GM18519 (cell line): ENCODE data around the gene LCE3B.
"Not testable (repeated sequence)": the region's sequence is repeated elsewhere in the genome, so short reads cannot be mapped to it uniquely, and the experiment has no call there.

ENCODE experiments used
- ATAC-seq: cut with Tn5 transposase; IDR thresholded peaks from one replicate; pipeline ENCODE4 v1.9.1; 2021; ENCODE audit warnings: mild to moderate bottlenecking, moderate library complexity; ENCODE audit not compliant: unreplicated experiment, low FRiP score

The LCE3B gene, protein sequence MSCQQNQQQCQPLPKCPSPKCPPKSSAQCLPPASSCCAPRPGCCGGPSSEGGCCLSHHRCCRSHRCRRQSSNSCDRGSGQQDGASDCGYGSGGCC

DNA sequence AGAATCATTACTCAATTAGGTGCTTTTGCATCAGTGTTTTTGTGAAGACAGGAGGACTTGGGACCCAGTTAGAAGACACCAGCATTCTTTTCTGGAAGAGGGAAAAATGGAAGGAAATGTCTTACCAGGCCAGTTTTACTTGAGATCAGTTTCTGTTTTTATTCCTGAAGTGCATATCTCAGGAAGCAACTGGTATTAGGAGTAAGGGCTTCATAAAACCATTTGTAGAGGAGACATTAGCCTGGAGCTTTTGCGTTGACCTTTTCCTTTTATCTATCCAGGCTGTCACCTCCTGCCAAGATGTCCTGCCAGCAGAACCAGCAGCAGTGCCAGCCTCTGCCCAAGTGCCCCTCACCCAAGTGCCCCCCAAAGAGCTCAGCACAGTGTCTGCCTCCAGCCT lies at the start of gene LCE3B:
LCE3B (plus strand) TSS at position 301 of the 400 bp plus-strand sequence; CDS start at position 301, 0 bp downstream.
- no peak for ATAC-seq

DNA sequence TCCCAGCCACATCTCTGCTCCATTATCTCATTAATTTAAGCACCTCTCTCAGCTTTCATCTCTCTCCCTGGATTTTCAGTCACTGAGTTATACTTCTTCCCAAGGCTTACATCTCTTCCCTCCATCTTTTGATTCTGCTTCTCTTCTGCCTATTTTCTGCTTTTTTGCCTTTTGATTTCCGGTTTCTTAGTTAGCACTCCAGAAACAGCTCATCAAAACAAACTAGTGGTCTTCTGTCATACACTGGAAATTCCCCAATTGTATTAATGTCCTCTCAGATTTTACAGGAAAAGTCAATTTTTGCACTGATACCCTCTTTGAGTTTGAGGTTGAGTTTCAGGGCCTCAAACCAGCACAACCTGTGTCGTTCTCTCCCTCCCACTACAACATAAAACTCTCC lies 48.5 kb upstream of the LCE3B start:
- ATAC-seq, result no peak

DNA sequence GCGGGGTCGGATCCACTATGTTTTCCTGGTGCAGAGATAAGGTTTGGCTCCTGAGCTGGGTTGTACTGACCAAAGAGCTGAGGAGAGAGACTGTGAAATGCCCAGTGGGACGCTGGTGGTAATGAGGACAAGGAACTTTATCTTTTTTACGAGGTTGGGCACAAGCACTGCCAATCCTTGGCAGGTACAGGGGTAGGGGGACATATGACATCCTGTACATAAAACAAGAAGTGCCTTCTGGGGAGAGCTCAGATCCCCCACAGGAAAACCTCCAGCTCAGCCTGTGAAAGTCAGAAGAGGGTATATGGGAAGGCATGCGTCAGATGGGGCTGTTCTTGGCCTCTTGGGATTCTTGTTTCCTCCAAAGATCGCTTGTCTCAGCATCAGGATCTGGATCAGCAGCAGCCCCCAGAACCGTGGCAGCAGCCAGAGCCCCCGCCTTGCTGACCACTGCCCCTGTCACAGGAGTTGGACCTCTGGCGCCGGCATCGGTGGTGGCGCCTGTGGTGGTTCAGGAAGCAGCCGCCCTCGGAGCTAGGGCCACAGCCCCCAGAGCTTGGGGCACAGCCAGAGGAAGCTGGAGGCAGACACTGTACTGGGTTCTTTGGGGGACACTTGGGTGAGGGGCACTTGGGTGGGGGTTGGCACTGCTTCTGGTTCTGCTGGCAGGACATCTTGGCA lies 47.9 kb upstream of the LCE3B start:
- no peak for ATAC-seq

DNA sequence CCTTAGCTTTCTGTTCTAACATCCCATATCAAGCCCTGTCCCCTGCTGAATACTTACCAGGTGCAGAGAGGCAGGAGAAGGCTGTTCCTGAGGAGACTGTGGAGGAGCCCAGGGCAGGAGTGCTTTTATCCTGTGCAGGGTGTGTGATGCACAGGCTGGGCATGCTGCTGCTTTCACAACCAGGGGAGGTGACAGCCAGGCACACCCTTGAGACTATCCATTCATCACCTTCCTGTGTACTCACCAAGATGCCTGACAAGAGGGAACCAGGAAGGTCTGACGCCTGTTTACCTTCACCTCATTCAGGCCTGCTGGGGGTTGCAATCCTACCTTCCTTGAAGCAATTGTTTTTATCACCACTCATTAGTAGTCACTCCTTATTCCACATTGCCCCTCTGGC lies 46.9 kb upstream of the LCE3B start, which contains the start of gene LCE3E:
LCE3E (minus strand) TSS at position 100 of the 400 bp plus-strand sequence. CDS start 572 bp downstream, outside the sequence.
- no peak for ATAC-seq

DNA sequence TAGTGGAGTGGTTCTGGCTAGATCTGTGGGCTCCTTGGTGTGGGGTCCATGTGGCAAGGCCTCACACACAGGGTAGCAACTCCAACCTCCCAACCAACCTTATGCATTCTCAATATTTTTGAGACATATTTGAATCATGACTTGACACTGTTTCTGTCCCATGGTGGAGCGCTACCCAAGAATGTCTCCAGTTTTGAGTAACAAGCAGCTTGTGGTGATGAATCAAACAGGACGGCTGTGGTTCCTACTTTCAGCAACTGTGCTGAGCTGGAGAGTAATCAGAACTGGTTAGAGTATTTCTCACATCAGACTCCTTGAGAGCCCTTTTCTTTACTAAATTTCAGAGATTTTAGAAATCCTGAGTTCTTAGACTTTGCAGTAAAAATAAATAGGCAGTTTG lies 36.4 kb upstream of the LCE3B start:
- ATAC-seq, result no peak

DNA sequence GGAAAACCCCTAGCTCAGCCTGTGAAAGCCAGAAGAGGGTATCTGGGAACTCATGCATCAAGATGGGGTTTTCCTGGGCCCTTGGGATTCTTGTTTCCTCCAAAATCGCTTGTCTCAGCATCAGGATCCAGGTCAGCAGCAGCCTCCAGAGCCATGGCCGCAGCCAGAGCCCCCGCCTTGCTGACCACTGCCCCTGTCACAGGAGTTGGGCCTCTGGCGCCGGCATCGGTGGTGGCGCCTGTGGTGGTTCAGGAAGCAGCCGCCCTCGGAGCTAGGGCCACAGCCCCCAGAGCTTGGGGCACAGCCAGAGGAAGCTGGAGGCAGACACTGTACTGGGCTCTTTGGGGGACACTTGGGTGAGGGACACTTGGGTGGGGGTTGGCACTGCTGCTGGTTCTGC lies 34.1 kb upstream of the LCE3B start:
- ATAC-seq, result not testable (repeated sequence)

DNA sequence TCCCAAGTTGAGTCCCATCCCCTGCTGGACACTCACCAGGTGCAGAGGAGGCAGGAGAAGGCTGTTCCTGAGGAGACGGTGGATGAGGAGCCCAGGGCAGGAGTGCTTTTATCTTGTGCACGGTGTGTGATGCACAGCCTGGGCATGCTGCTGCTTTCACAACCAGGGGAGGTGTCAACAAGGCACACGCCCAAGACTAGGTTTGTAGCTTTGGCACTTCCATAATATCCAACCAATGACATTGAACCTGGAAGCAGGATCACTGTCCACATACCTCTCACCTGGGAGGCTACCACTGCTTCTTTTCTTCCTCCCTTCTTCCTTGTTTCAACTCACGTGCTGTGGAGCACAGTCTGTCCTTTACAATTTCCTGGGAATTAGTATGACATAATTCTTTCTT lies 33.2 kb upstream of the LCE3B start, which contains the start of gene LCE3D:
LCE3D (minus strand) TSS at position 84 of the 400 bp plus-strand sequence. CDS start 580 bp downstream, outside the sequence.
- ATAC-seq, result no peak

DNA sequence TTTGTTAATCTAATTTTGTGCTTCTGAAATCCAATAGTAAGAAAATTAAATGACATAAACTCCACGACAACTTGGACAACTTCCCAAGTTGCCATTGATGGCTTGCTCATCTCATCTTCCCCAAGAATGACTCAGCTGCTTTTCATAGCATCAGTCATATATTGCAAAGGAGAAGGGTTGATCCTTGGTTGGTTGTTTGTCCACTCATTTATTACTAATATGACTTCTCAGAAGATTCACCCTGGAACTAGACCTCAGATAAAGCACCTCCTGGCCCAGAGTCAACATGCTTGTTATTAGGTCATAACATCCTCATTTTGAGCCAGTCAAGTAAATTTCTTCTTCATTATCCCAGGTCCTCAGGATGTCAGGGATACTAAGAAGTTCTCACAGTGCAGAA lies 31.0 kb upstream of the LCE3B start:
- no peak for ATAC-seq

DNA sequence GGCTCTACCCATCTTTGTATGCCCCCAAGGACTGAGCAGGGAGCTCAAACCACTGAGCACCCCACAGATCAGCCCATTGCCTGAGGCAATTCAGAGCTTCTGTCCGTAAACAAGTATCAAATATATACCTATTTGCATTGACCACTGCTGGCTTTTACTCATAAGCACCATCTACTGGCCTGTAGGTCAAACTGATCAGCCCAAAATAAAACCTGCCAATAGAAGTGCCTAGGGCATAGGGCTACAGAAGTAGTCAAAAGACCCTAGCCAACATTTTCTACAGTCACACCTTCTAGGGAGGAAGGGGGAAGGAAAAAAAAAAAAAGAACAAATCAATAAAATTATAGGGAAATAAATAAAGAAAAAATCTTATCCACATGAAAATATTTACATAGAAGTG lies 28.0 kb upstream of the LCE3B start:
- no peak for ATAC-seq

DNA sequence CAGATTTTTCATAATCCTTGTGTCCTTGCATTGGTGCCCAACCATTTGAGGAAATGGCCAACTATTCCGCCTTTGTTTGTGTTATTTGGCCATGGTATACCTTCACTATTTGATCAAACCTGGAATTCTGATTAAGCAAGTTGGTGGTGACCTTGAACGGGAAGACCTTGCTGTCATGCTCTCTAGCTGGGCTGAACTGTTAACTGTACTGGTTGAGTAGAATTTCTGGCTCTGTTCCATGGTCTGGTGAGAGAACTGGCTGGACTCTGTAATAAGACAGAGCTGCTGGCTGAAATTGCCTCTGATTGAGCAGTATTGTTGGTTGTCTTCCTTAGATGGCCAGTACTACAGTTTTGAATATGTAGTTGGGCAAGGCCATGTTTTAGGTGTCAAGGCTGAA lies 16.6 kb upstream of the LCE3B start:
- ATAC-seq, result no peak

DNA sequence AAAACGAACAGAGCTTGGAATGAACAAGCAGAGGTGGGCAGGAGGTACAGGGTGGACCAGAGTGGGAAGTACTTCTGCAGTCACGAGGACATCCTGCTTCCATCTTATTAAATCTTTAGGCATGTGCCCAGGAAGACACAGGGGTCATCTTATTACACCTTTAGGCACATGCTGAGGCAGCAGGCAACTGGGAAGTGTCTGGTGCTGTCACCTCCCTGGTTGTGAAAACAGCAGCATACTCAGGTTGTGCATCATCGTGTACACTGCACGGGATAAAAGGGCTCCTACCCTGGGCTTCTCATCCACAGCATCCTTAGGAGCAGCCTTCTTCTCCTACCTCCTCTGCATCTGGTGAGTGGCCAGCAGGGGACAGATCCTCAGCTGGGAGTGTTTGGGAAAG lies 13.7 kb upstream of the LCE3B start, which contains the start of gene LCE3C:
LCE3C (plus strand) TSS at position 301 of the 400 bp plus-strand sequence. CDS start 498 bp downstream, outside the sequence.
- ATAC-seq, result no peak

DNA sequence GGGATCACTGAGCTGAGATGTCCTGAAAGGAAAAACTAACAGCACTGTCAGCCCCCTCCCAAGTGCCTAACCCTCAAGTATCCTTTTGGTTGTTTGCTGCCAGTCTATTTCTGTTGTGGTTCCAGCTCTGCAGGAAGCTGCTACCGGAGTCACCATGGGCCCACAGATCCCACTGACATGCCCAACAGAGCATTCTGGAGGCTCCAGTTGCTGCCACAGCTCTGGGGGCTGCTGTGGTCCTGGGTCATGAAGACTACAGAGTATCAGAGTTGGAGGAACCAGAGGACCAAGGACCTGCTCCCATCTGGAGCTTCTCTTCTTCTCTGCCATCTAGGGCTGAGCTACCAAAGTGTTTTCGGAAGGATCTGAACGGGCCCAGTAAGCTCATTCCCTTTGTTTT lies 8.4 kb downstream of the LCE3B start:
- ATAC-seq, result no peak

DNA sequence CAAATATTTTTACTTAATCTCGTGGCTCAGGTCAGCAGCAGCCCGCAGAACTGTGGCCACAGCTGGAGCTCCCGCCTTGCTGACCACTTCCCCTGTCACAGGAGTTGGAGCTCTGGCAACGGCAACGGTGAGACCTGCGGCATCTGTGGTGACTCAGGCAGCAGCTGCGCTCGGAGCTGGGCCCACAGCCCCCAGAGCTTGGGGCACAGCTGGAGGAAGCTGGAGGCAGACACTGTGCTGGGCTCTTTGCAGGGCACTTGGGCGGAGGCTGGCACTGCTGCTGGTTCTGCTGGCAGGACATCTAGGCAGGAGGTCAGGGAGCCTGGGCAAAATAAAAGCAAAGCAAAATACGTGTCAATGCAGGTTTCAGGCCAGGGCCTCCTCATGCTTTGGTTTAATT lies 9.2 kb downstream of the LCE3B start, which contains the start of gene LCE3A:
LCE3A (minus strand) TSS at position 301 of the 400 bp plus-strand sequence; CDS start at position 301, 0 bp downstream.
- no peak for ATAC-seq

DNA sequence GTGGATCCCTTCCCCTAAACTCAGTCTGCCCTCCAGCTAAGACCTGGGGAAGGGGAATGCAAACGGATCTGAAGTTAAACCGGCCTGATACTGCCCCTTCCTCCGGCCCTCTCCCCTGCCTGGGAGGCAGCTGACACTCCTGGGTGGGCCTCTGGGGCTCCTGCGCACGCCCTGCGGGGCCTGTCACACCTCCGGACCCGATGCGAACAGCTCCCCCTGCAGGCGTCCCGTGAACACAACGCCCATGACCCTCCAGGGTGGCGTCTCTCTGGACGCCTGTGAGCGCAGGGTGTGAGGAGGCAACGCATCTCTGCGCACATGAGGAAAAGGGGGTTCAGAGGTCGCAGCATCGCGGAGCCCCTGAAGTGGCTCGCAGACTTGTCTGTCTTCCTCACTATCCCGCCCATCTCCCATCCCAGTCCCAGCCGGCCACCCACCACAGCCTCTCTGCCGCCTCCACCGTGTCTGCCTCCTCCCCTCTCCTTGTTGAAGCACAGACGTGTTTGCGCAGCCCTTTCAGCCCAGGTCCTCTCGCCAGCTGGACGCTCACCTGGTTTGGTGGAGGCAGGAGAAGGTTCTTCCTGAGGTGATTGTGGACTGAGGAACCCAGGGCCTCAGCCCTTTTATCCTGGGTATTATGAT lies 9.7 kb downstream of the LCE3B start:
- ATAC-seq, result no peak

DNA sequence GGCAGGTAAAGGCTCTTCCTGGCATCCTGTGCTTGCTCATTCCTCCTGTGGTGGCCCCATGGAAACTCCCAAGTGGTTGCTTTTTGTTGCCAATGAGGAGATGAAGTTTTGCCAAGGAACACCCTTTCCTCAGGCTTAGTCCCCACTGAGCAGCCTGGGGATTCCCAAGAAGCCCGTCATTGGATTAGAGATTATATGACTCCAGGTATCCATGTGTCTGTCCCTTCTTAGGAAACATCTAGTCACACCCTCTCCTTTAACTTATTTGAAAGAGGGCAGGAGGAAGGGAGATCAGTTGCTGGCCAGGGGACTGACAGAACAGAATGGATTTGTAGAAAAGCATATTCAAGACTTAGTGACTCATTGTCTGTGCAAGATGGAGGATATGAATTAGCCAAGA lies 13.1 kb downstream of the LCE3B start:
- ATAC-seq, result no peak

DNA sequence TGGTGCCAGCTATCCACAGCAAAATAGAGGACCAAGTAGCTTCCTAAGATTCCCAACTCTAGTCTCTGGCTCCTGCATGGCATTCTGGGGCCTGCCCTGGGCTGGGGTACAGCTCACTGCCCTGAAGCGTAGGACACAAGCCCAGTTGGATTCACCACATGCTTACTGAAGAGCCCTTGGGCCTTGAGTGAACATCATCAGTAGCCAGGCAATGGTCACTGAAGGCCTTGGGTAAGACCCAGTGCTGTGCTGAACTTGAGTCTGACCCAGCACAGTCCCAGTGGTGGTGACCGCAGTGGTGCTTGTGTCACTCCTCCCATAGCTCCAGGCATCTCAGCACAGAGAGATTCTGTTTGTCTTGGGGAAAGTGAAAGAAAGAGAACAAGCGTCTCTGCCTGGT lies 17.0 kb downstream of the LCE3B start:
- no peak for ATAC-seq

DNA sequence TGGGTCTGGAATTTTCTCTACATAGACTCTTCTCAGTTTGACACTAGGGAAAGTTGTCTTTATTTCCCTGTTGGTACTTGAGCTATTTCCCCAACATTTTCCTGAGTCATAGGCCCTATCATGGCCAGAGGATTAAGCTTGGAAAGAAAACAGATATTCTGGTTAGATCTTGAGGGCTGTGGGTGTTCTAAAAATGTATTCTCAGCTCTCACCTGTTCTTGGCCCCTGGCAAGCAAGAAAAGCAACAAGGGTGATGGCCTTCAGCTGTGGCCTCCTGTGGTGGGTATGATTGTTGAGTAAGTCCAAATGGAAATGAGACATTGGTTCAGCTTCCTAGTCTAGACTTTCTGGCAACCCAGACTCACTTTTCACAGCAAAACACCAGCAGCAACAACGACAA lies 26.7 kb downstream of the LCE3B start:
- ATAC-seq, result no peak

DNA sequence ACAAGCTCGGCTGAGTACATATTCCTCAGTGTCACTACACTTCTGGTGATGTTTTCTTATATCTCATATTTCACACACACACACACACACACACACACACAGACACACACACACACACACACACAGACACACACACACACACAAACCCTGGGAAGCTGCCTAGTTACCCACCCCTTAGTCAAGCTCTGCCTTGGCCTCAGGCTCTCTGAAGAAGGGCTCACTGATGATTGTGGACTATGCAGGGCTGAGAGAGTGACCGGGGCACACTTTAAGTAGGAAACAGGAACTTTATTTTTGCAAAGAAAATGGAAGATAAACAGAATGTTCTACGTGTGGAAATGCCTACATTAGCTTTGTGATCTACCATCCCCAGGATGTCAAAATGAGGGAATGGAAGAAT lies 30.3 kb downstream of the LCE3B start:
- no peak for ATAC-seq

DNA sequence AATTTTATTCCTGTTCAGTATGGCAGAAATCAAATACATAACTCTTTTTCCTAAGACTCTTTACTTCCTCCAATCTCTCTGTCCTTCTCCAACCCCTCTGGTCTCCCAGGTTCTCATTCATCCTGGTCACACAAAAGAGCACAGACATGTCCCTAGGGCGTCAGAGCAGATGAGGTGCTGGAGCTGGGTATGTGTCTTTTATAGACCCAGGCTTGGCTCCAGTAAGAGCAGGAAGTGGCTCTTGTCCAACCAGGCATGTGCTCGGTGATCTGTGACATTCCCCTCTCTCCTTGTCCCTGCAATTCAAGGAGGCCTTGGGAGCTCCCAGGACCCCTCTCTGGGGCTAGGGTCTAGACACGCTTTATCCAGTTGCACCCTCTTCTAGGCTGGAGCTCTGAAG lies 31.5 kb downstream of the LCE3B start:
- ATAC-seq, result no peak

DNA sequence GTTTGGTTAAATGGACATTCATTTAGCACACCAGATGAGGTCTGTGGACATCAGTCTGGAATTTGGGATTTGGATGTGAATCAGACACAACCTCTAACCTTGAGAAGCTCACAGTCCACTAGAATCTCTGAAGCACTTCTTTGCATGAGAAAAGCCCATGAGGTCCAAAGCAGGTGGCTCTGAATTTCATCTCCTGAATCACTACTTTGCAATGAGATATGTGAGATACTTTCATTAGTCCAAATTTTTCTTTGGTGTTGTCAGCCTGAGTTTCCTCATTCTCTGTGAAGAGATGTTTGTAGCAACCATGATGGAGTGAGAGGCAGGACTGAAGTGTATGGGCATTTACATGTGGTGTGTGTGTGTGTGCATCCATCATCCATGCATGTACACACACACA lies 33.0 kb downstream of the LCE3B start:
- ATAC-seq, result no peak

DNA sequence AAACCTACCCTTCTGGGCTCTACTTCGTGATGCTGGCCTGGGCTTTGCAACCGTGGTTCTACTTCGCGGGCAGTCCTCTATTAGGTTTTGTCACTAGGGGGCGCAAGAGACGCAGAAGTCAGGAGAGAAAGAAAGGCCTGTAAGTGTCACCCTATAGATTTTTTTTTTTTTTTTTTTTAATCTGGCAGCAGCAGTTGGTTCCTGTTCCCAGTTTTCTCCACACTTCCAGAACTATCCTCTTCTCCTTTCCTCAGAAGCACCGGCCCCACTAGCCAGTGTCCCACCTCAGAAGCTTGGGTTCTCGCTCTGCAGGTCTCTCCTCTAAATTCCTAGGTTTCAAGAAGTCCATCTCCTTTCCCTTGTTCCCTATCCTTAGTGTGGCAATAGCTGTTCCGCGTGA lies 40.5 kb downstream of the LCE3B start:
- no peak for ATAC-seq

DNA sequence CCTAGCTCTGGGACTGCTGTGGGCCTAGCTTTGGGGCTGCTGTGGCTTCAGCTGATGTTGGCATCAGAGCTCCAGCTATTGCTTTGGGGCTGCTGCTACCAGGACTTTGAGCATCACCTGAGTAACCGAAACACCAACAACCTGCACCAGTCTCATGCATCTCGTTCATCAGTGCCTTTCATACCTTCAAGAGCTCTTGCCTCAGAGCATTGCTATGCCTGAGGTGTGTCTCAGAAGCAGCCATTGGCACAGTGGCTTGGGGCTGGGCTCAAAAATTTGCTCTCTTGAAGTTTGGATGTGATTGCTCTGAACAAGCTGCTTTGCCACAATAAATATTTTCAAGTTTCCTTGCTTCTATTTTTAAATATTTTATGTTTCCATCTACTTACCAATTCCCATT lies 42.8 kb downstream of the LCE3B start:
- no peak for ATAC-seq
